ENCODE results near the gene SDHC.
A peak's percentile ranks its signal among the peaks of the same experiment; 100 is the strongest.
"Not testable (repeated sequence)": the region's sequence is repeated elsewhere in the genome, so short reads cannot be mapped to it uniquely, and the experiment has no call there.

Gene SDHC

GRCh38 chr1:161388639-161389038, 74.5 kb downstream of the SDHC start:
- DNase-seq = no peak

DNA sequence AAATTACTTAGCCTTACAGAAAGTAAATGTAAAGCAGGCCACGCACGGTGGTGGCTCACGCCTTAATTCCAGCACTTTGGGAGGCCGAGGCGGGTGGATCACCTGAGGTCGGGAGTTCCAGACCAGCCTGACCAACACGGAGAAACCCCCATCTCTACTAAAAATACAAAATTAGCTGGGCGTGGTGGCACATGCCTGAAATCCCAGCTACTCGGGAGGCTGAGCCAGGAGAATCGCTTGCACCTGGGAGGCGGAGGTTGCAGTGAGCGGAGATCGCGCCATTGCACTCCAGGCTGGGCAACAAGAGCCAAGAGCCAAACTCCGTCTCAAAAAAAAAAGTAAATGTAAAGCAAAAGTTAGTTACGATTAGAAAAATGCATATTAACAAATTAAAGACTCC, 75.0 kb downstream of the SDHC start:
- DNase-seq = not testable (repeated sequence)

- peak; percentile 94 to 100 (median 97) for DNase-seq
These were observed 75.7 kb downstream of the SDHC start for GRCh38 chr1:161389691-161390558.

DNA sequence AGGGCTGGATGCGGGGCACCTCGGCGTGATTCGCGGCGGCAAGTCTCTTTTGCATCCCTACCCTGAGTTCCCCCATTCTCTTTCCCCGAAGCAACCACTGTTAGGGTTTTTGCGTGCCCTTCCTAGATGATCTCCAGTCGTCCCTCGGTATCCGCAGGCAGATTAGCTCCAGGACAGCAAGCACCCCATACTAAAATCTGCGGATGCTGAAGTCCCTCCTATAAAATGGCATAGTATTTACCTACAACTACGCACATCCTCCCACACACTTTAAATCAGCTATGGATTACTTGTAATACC, 76.3 kb downstream of the SDHC start:
- no peak for DNase-seq

DNA sequence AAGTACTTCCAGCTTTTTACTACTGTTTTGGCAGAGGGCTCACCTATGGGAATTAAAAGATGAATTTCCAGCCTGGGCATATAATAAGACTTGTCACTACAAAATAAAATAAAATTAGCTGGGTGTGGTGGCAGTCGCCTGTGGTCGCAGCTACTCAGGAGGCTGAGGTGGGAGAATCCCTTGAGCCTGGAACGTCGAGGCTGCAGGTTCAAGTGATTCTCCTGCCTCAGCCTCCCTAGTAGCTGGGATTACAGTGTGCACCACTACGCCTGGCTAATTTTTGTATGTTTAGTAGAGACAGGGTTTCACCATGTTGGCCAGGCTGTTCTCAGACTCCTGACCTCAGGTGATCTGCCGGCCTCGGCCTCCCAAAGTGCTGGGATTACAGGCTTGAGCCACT, 77.0 kb downstream of the SDHC start:
- not testable (repeated sequence) for DNase-seq

DNA sequence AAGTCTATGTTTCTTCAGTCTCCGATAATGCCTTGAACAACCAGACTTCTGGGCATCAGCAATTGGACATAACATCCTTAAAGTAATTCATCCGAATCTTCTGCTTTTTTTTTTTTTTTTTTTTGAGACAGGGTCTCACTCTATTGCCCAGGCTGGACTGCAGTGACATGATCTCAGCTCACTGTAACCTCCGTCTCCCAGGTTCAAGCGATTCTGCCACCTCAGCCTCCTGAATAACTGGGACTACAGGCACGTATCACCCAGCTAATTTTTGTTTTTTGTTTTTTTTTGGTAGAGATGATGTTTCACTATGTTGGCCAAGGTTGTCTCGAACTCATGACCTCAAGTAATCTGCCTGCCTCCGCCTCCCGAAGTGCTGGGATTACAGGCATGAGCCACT, 77.4 kb downstream of the SDHC start:
- no peak for DNase-seq

DNA sequence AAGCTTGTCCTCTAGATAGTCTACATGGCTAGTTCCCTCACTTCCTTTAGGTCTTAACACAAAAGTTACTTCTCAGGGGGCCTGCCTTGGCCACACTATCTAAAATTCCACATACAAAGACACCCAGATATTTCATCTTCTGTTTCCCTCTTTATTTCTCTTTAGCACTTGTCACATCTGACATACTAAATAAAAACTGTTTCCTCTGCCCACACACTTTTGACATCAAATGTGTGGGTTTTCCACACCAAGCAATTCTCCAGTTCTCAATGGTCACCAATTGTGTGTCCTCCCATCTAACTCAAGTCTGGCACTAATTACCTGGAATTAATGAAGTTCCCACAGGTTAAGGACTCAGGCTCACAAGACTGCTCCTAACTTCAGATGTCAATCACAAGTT, 79.0 kb downstream of the SDHC start:
- no peak for DNase-seq

- DNase-seq = not testable (repeated sequence)
These were observed 82.9 kb downstream of the SDHC start for GRCh38 chr1:161397038-161397437.

DNA sequence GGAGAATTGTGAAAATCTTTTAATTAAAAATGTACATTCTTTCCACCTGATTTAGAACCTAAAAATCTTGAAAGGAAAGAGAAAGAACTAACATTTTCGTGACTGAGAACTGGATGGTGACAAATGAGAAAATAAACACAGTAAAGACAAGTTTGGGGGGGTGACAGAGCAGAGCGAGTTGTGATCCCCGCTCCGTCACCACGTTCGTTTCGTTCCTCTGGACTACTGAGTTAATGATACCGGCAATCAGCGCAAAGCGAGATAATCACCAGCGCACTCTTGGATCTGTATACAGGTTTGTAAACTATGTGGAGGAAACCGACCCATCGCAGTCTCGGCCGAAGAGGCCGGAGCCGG, 84.7 kb downstream of the SDHC start:
- no peak for DNase-seq

- peak; percentile 84 to 96 (median 95) for DNase-seq
These were observed 85.2 kb downstream of the SDHC start for GRCh38 chr1:161399257-161399998.

GRCh38 chr1:161402446-161402845, 88.3 kb downstream of the SDHC start:
- DNase-seq = no peak

GRCh38 chr1:161404051-161404597, 89.9 kb downstream of the SDHC start:
- no peak for DNase-seq

GRCh38 chr1:161406551-161406950, 92.4 kb downstream of the SDHC start:
- not testable (repeated sequence) for DNase-seq

DNA sequence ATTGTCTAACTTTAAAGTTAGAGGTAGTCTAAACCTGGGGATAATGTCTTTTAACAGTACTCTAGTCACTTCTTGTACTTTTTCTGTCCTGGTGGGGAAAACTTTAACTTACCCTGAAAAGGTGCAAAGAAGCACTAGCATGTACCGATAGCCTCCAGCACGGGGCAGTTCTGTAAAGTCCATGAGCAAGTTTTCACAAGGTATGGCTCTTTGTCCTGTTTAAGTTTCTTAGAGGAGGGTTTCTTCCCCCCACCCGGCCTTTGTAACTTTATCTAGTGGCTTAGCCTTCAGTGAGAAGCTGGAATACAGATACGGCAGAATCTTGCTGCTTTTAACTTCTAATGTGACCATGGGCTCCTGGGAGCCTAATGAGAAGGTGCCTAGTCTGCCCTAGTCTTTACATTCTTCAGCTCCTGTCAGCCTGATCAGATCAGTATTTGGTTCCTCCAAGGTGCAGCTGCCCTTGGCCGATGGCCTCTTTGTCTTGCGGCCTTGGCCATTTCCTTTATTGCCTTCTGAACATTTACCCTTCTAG, 93.3 kb downstream of the SDHC start:
- DNase-seq = no peak

GRCh38 chr1:161408429-161409052, 94.4 kb downstream of the SDHC start:
- no peak for DNase-seq

- DNase-seq = not testable (repeated sequence)
These were observed 95.9 kb downstream of the SDHC start for GRCh38 chr1:161409848-161410635.

GRCh38 chr1:161410636-161410970, 96.4 kb downstream of the SDHC start:
- not testable (repeated sequence) for DNase-seq

Measured in NCI-H1417 (cell line).